HuH-7.5 (cell line): ENCODE results near the gene HOXD3.
A peak's percentile ranks its signal among the peaks of the same experiment; 100 is the strongest.

Experiments used
- DNase-seq: peaks from one replicate; pipeline ENCODE4 v3.0.0; 2011; ENCODE audit warnings: low spot score

HOXD3 gene

DNA sequence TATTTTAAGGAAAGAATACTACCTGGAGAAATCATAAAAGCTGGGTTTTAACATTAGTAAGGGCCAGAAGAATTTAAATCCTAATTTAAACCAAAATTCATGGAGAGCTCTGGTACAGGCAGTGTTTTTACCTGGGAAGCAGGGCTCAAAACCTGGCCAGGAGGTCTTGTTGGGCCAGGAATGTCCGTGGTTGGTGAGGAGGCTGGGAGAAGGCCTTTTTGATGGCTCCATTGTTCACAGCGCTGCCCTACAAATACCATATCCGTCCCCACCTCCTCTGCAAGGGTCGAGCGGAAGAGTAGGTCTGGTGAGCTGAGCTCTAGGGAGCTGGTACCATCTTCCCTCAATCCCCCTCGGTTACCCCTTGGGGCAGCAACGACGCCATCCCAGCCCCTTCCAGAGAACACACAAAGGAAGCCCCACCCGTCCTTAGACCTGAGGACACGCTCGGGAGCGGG, 20.5 kb downstream of the HOXD3 start:
- DNase-seq: no peak

- DNase-seq: no peak
Observed at GRCh38 chr2:176178038-176178756, 21.1 kb downstream of the HOXD3 start.

DNA sequence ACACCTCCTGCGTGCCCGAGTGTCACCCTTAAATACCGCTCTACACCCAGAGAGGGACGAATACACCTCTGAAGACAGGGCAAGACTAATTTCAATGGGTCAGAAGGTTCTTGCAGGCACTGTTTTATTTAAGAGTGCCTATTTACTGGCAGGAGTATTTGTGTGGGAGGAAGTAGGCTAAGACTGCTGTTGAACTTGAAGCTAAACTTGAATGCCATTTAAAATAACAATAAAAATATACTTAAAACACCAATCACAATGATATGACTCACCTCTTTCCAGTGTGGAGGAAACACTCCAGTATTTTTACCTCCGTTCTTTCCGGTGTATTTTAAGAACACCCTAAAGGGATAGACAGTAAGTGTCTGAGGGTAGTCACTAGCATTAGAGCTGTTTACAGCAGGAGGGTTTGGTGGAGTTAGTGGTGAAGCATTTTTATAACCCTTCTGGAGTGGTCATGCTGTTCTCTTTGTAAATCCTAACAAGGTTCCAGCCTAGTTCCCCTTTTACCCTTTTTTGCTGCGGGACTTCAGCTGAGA, 21.7 kb downstream of the HOXD3 start:
- DNase-seq: no peak

GRCh38 chr2:176181551-176181950, 24.4 kb downstream of the HOXD3 start:
- no peak for DNase-seq

- no peak for DNase-seq
Observed at GRCh38 chr2:176182671-176183070, 25.6 kb downstream of the HOXD3 start.

DNA sequence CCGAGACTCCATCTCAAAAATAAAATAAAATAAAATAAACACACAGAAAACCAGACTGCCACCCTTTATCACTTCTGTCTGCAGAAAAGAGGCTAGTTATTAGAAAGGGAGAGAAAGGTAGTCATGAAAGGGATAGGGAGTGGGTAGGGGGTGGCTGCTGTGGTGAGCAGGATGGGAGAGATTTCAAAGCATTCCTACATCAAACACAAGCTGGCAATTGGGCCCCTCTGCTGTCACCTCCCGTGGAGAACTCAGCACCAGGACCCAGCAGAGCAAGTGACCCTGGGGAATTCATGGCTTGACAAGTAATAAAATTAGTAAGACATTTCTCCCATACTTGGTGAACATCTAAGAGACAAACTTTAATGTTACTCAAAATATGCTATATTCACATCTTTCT, 27.6 kb downstream of the HOXD3 start:
- no peak for DNase-seq

GRCh38 chr2:176186024-176186423, 28.9 kb downstream of the HOXD3 start:
- DNase-seq: no peak

DNA sequence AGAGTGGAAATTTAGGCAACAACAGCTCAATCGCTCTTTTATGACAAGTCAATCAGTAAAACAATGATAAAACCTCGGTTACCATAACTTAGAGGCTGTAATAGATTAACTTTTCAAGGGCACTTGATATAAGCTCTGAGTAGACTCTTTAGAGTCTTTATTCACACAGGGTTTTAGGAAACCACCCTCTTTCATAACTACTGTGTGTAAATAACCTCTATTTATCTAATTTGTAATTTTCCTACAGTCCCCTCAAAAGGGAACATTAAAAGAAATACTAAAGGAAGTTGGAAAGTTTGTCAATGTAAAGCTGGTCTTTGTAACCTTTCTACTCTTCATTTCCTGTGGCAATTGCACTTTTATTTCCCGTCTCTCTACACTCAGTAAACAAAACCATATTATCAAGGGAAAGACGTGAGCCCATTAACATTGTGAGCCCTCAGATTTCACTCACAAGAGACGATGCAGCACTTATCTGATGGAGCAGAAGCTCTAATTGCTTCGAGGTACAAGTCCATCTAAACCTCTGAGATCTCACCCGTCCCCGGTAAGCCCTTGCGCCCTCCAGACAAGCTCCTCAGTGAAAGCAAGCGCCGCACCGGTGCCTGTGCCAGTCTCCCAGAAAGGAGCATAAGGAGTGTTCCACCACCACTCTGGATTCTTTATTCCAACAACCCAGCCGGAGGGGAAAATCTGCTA, 30.2 kb downstream of the HOXD3 start:
- peak; percentile 70 for DNase-seq

GRCh38 chr2:176187899-176188773, 31.0 kb downstream of the HOXD3 start, which contains the start of gene HOXD1:
Gene HOXD1 (plus strand): TSS chr2:176188668. CDS start chr2:176188802, 134 bp downstream.
- peak; percentile 96 for DNase-seq

- DNase-seq: no peak
Observed at GRCh38 chr2:176188774-176189680, 31.9 kb downstream of the HOXD3 start.

GRCh38 chr2:176189681-176190641, 32.9 kb downstream of the HOXD3 start:
- no peak for DNase-seq

GRCh38 chr2:176192351-176192750, 35.2 kb downstream of the HOXD3 start:
- DNase-seq: no peak

GRCh38 chr2:176193048-176193447, 35.9 kb downstream of the HOXD3 start:
- no peak for DNase-seq

DNA sequence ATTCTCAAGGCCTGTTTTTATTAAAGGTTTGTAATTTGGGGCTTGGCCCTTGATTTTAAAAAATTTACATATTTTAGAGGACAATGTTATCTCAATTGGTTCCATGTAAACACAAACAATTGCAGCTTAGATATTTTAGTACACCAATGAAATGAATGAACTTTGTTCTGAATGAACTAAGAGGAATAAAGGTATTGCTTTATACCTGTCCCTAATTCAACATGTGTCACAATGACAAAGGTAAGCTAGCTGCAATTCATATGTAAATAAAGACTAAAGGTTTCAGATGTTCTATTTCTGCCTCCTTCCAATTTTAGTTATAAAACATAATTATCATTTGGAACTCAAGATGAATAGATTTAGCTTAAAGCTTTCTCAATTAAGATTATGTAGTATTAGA, 42.8 kb downstream of the HOXD3 start:
- no peak for DNase-seq

DNA sequence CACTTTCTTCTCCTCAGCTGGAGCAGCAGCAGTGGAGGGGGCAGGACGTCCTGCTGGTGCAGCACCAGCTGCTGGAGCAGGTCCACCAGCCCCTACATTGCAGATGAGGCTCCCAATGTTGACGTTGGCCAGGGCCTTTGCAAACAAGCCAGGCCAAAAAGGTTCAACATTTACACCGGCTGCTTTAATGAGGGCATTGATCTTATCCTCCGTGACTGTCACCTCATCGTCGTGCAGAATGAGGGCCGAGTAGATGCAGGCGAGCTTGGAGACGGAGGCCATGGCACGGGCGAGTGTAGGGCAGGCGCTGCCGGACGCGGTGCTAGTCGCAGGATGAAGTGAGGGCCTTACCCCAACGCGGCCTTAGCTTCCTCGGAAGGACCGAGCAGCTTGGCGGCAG, 43.9 kb downstream of the HOXD3 start:
- DNase-seq: no peak

DNA sequence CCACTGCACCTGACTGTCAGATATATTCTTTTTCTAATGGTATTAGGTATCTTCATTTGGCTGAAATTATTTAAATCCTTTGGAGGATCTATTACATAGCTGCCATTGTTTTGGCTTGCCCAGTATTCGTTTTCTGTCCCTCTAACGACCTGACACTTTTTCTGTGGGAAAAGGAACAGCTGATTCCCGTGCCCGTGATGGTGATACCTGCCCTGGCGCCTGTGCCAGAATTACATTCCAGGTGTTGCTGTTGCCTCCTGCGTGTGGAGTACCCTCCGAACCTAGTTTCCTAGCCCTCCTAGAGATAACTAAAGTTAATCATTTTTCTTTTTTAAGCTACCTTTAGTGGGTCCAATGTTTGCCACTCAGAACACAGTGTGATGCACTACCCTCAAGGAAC, 45.4 kb downstream of the HOXD3 start:
- DNase-seq: no peak

DNA sequence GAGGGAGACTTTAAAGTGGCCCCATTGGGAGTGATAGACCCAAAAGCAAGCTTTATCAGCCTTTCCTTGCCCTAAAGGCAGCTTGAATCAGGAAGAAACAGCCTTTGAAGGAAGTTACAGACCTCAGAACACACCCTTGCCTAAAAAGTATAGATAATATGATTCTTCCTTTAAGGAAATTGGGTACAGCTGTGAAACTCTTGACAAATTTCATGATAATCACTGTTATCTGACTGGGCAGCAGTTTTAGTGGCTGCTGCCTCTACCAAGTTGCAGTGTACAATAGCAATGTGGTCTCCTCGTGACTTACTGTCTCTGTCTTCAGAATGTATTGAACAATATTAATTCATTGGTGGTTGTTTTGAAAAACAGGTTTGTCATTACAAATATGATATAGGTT, 48.0 kb downstream of the HOXD3 start:
- no peak for DNase-seq

GRCh38 chr2:176206136-176206535, 49.0 kb downstream of the HOXD3 start:
- DNase-seq: no peak

DNA sequence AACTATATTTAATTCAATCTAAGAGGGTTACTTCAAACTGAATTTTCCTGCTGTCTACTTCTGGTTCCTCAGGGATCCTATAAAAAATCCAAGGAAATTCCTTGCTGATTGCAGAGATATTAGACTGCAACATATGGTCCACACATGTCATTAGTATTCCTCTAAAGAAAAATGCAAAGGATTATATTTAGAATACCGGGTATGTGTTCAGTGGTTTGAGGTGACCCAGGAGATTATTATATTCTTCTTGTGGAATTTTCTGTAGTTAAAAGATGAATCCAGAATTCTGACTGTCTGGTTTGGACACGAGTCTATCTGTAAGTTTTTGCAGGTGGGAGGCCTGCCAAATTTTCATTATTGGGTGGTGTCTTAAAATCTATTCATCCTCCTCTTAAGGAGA, 49.6 kb downstream of the HOXD3 start:
- DNase-seq: no peak

- no peak for DNase-seq
Observed at GRCh38 chr2:176211110-176211509, 54.0 kb downstream of the HOXD3 start.
